Kidney capillary endothelial cell (primary cell): ENCODE results near the gene RAB37.

ENCODE experiments used
- DNase-seq: peaks from one replicate; pipeline ENCODE4 v3.0.0-alpha.2; 2018; ENCODE audit warnings: low spot score

RAB37 gene

DNA sequence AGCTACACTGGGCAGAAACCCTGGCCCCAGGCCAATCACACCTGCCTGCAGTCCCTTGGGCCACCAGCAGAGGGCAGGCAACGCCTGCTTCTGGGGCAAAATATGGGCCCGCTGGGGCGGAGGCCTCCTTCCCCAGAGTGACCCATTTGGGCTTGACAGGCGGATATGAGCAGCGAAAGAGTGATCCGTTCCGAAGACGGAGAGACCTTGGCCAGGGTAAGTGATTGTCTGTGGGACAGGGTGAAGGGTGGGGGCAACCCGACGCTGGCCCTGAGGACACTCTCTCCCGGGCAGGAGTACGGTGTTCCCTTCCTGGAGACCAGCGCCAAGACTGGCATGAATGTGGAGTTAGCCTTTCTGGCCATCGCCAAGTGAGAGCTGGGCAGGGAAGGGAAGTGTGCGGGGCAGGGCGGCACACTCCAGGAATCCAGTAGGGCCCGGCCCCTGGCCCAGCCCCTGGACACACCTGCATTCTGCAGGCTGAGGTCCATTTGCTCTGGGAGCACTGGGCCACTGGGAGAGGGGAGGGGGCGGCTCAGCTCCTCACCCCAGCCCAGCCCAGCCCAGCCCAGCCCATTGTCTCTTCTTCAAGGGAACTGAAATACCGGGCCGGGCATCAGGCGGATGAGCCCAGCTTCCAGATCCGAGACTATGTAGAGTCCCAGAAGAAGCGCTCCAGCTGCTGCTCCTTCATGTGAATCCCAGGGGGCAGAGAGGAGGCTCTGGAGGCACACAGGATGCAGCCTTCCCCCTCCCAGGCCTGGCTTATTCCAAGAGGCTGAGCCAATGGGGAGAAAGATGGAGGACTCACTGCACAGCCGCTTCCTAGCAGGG lies 7.9 kb downstream of the RAB37 start:
- peak; percentile 55 for DNase-seq

DNA sequence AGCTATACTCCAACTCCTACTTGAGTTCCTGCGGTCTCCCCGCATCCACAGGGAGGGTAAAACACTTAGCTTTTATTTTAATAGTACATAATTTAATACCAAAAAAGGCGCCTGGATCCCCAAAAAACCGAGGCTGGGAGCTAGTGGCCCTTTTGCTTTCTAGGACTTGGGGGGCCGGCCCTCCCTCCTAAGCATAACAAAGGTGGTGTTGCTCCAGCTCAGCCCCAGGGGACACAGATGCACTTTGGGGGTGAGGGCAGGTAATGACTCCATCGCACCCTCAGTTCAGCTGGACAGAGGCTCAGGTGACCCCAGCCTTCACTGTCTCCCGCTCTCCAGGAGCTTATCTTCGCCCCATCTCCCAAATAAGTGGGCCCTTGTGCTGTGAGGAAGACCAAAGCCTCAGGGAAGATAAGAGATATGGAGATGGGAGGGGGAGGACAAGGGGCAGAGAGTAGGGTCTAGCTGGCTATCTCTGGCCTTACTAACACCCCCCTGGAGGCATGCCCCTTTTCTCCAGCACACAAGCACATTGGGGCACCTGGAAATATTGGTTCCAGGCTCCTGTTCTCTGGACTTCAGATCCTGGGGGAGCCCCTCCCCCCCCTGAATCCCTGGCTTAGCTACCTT lies 8.6 kb downstream of the RAB37 start:
- DNase-seq: no peak

DNA sequence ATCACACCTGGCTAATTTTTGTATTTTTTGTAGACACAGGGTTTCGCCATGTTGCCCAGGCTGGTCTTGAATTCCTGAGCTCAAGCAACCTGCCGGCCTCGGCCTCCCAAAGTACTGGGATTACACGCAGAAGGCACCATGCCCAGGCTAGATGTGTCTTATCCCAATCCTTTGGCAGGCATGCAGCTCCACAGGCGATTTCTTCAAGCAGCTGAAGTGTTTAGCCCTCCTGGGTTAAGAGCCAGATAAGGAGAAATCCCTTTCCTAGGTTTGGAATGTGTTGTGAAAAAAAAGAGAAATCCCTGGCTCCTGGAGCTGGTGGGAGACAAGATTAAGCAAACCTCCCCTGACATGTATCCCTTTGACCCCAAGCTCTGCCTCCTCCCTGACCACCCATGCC lies 9.3 kb downstream of the RAB37 start:
- DNase-seq: no peak

DNA sequence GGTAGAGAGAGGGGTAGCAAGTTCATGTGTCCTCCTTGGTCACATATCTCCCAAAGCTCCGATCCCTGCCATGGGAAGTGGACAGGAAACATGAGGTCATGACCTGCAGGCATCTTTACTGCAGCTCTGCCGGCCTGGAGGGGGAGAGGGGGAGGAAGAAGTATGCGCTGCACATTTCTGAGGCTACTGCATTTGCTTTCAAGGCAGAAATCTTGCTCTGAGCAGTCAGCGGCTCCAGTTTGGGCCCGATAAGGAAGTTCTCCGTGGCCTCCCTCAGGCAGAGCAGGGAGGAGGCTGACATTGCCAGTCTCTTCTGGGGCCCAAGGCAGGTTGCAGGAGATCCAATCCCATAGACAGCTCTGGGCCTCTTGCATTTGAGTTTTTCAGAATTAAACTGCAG lies 9.9 kb downstream of the RAB37 start:
- DNase-seq: no peak

DNA sequence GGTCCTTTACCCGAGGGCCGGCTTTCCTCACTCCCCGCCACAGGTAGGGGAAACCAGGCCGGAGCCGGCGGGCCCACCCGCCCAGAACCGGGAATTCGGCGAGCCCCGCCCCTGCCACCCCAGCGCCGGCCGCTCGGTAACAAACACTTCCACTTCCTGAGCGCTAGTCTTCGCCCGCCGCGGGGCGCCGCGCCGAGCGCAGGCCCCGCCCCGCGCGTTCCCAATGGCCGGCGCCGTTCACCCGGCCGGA lies 11.1 kb downstream of the RAB37 start:
- DNase-seq: no peak

DNA sequence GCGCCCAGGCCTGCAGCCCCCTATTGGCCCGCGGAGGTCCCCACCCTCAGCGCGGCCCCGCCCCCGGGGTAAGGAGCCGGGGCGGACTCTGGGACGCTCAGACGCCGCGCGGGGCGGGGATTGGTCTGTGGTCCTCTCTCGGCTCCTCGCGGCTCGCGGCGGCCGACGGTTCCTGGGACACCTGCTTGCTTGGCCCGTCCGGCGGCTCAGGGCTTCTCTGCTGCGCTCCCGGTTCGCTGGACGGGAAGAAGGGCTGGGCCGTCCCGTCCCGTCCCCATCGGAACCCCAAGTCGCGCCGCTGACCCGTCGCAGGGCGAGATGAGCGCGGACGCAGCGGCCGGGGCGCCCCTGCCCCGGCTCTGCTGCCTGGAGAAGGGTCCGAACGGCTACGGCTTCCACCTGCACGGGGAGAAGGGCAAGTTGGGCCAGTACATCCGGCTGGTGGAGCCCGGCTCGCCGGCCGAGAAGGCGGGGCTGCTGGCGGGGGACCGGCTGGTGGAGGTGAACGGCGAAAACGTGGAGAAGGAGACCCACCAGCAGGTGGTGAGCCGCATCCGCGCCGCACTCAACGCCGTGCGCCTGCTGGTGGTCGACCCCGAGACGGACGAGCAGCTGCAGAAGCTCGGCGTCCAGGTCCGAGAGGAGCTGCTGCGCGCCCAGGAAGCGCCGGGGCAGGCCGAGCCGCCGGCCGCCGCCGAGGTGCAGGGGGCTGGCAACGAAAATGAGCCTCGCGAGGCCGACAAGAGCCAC lies 11.6 kb downstream of the RAB37 start, which contains the start of gene NHERF1:
Gene NHERF1 (plus strand): TSS at position 100 of the 750 bp plus-strand sequence. CDS start 219 bp downstream, at position 319.
- peak; percentile 85 for DNase-seq

DNA sequence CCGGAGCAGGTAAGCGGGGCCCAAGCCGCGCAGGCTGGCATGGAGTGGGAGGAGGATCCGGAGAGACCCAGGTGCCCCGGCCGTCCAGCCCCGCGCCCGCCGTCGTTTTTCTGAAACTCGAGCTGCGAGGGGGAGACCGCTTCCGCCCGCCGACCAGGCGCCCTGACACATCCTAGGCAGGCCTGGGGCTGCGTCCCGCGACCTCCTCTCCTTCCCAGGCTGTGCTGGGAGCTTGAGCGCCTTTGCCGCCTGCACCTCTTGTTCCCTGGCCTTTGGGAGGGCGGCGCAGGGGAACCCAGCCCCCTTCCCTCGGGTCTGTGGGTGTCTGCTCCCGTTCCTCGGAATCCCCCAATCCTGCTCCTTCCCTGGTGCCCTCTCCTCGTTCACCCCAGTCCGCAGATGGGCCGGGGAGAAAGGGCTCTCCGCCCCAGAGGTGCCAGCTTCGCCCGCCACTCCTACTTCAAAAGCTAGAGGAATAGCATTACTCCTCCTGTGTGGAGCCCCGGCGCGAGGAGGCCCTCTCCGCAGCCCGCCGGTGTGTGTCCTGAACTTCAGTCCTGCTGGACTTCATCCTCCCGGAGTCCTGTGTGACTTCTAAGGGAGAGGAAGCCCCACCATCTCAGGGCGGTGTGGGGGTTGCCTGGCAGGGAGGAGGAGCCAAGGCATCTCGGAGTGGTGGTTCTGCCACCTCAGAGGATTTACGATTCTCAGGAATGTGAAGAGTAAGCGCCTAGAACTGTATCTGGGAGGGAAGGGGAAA lies 12.4 kb downstream of the RAB37 start:
- DNase-seq: no peak

DNA sequence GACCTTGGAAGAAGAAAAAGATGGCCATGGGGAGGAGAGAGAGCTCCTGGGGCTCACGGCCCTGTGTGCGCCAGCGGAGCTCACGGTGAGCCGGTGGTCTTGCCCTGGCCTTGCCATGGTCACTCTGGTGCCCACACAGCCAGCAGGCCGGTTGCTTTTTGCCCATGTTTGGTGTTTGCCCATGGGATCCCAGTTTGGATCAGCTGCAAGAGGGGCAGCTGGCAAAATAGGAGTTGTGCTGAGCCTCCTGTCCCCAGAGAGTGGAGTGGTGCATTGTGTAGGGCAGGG lies 12.9 kb downstream of the RAB37 start:
- DNase-seq: no peak

DNA sequence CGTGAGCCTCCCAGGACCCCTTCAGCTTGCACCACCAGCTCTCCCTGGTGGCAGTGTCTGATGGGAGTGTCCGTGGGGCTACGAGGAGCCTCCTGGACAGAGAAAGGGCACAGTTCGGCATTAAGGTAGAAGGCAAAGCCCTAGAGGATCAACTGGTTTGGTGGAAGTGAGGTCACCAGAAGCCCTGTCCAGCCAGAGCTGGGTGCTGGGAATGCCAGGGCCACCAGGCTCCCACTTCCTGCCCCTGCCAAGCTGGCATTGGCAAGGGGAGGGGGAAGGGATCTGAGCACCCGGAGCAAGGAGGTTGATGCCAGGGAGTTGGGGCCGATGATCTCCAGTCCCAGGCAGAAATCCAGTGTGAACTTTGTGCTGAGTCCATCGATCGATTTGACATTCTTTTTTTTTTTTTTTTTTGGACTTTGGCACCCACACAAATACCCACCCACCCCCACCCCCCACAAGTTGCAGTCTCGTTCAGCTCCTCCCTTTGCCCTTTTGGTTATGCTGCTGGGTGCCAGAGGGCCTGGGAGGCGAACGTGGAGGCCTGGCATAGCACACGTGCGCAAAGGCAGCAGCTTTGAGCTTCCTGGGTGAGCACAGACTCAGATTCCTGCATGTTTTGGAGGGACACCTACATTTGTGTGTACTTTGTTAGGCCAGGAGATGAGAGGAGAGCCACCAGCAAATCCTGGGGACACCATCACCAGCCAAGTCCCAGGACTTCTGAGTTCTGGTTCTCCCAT lies 13.4 kb downstream of the RAB37 start:
- no peak for DNase-seq

DNA sequence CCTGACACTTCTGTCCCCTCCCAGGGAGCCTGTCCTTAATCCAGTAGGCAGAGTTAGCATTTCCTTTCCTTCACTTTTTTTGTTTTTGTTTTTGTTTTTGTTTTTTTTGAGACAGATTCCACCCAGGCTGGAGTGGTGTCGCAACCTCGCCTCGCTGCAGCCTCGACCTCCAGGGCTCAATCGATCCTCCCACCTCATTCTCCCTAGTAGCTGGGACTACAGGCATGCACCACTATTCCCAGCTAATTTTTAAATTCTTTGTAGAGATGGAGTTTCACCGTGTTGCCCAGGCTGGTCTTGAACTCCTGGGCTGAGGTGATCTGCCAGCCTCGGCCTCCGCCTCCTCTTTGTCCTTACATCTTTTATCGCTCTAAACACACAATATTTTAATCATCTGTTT lies 15.4 kb downstream of the RAB37 start:
- no peak for DNase-seq

DNA sequence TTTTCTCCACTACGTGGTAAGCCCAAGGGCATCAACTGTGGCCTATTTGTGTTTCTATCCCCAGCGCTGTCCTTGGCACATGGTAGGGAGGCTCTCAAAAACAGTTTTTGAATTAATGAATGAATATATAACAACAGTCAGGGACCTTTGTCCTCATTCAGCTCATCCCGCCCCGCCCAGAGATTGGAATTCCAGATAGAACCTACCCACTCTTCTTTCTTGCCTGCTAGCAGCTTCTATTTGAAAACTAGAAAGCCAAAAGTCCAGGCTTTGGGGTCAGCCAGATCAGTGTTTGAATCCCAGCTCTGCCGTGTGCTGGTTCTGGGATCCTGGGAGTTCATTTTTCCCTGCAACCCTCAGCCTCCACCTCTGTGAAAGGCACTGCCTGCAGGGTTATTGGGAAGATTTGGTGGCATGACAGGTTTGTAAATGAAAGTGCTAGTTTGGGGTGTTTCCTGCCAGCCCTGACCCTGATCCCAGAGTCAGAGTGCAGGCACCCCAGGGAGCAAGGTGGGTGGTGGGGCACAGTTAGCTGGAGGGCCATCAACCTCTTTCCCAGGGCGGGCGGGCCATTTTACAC lies 15.9 kb downstream of the RAB37 start:
- DNase-seq: no peak

DNA sequence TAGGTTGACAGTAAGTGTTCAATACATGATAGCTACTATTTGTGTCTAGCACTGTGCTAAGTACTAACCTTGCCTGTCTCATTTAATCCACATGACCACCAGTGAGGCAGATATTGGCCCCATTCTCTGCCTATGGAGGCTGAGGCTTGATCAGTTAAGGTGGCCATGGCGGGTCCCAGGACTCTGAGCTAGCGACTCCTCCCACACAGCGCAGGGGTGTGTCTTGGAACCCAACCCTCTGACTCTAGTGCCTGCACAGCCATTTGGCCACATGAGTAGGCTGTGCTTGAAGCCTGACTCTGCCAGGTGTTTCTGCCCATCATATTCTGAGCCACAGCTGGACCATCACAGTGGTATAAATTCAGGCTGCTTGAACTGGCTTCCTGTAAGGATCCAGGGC lies 17.8 kb downstream of the RAB37 start:
- DNase-seq: no peak

DNA sequence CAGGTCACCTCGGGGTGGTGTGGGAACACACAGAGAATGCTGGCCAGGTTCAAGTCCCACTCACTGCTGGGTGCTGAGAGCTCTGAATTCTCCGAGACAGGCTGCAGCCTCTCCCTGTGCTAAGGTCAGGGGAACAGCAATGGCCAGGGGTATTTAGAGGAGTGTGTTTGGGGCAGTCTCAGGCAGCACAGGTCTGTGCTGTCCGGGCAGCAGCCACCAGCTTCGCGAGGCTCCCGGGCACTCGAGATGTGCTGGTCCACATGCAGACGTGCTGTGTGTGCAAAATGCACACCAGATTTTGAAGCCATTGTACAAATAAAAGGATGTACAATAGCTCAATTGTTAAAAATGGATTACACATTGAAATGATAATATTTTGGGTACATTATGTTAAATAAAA lies 18.5 kb downstream of the RAB37 start:
- no peak for DNase-seq

DNA sequence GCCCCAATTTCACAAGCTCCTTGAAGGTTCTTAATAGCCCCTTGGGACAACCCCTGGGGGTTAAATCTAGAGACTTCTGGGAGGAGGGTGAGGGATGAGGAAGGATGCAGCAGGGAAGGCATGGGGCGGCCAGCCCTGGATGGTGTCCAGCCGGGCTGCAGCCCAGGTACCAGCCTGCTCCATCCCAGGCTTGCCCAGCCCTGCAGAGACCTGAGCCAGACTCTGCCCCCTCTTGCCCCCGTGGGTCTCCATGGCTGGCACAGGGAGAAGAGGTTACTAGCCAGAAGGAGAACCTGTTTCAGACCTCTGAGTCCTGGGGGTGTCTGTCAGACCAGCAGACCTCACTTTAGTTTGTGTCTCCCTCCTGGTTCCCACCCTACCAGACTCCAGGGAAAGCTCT lies 19.8 kb downstream of the RAB37 start:
- DNase-seq: no peak

DNA sequence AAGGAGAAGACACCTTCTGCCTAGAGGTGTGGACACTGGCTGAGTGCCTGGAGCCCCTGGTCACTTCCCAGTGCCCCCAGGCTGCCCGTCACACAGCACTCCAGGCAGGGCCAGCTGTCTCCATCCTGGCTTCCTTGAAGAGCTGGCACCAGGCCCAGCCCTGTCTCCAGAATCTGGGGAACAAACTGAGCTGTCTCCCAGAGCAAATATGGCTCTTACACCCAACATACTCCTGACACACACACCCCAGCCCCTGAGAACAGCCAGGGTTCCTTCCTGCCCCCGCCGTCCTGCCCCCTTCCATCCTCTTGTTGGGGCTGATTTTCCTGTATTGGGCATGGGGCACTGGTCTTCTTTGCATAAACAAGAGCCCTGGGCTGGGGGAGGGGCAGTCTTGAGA lies 20.4 kb downstream of the RAB37 start:
- no peak for DNase-seq

DNA sequence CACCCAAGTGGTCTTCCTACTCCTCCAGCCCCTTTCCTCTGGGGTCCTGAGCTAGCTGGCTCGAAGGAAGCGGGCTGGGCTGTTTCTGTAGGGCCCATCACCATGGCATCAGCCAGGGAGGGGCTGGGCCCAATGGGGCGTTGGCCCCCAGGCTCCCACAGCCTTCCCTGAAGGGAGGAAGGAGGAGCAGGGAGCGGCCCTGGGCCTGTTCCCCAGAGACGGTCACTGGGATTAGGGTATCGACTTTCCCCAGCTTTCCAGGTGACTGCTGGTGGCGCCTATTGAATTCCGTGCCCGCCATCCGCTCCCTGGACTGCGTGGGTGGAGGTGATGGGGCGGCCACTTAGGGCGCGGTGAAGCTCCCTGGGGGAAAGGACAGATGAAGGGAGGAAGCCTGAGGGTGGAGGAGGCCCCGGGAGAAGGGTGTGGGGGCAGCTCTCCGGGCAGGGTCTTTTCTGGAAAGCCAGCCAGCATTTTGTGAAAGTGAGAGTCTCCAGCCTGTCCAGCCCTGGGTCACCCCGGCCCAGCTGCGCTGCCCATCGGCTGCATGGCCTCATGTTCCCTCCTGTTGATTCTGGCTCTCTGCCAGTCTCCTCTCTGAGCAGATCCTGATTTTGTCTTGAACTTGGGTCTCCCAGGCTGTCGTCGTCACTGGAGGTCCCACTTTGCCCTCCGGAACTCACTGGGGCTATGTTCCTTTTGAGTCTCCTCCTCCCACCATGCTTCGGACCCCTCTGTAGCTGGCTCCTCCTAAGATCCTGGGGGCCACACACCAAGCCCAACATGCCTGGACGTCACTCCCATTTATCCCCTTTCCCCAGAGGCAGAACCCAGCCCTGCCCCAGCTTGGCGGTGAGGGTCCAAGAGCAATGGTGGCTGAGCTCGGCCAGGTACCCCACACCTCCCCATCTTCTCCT lies 21.1 kb downstream of the RAB37 start:
- DNase-seq: no peak

DNA sequence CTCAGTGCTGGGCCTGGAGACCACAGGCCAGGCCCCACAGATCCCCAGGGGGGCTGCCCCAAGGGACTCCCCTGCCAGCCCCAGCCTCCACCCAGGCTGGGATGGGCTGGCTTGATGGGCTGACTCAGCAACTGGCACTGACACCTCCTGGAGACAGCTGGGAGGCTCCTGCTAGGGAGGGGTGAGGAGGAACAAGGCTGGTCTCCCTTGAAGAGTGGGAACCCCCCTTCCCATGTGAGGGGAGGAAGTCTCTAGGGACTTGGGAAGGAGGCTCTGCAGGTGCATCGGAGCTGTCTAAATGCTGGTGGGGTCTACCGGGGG lies 21.8 kb downstream of the RAB37 start:
- no peak for DNase-seq

DNA sequence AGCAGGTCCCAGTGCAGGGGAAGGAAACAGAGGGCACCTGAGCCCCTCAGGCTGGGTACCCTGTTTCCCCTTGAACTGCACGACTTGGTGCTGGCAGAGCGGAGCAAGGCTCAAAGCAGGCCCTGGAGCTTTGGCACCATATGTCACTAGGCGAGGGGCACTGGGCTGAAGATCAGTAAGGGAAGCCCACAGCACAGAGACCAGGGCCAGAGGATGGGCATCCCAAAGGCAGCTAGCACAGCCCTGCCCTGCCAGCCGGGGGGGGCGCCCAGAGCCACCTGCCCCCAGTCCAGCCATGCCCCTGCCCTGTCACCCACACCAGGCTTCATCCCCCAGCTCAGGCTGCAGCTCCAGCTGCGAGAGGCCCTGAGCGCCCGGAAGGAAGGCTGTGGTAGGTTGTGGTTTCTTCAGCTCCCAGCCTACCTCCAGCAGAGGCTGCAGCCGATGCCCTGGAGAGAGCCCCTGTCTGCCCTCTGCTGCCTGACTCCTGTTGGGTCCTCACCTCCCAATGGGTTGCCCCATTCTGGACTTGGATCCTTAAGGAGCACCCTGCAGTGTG lies 22.3 kb downstream of the RAB37 start:
- no peak for DNase-seq

DNA sequence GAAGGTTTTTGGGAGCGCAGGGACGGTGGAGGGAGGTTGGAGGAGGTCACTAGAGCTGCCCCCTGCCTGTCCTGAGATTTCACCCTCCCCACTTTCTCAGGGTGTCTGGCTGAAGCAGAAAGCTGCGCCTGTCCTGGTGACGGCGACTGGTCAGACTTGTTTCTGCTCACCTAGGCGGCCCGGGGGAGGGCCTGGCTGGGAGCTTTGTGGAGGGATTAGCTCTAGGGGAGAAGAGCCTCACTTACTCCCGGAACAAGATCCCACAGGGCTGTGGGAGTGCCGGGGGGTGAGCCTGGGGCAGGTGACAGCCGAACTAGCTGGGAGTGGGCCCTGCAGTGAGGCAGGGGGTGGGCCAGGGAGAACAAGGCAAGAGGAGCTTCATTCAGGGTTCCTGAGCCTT lies 22.9 kb downstream of the RAB37 start:
- no peak for DNase-seq

DNA sequence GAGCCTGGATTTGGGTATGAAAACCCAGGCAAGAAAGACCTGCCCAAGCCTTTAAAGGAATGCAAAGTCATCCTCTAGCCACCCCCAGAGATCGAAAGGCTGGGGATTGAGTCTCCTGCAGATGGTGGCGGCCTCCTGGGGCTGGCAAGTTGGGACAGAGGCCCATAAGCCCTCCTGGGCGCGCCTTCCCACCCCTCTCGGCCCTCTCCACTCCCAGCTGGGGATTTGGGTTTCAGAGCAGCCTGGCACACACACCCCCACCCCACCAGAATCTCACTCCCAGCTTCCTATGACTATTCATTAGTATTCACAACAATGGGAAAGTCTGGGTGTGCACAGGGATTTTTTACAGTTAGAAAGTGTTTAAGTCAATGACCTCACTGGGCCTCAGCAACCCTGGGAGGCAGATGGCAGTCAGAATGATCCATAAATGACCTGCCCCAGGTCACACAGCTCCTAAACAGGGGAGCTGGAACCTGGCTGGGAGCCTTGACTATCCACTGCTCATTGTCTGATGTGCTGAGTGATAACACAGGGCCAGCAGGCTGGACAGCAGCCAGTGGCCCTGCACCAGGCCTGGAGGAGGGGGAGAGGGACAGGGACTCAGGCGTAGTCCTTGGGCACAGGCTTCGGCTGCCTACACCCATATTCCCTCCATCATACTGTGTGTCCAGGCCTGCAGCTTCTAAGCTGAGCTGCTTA lies 23.5 kb downstream of the RAB37 start:
- DNase-seq: no peak
